Measurements from ENCODE around the gene FUT3.

DNA sequence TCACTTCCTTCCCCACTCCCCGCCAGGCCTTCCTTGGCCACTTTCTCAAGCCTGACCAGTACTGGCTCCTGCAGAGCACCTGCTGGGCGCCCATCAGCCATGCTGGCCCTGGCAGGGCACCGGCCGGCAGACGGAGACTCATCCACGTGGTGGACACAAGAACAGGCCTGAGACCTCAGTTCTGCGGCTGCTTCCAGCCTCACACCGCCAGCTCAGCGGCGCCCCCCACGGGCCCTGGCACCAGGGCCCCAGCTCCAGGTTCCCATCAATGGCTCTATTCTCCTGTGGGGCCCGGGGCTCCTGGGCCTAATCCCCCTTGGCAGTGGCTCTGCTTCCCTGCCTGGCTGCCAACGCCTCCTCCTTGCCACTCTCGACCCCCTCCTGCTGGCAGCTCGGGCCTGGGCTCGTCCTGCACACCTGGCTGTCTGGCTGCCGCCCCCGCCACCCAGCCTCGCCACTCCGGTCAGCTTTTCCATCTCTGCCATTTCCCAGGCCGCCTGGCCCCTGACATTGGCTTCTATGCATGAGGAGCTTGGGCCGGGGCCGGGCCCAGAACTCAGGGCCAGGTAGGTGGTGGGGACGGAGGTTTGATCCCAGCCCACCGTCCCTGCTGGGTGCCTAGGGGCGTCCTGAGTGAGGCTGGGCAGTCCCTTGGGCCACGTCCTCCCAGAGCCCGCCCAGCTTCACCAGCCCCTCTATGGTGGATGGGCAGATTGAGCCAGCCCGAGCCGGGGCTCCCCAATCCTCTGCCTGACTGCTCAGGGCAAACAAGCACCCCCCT is 46.1 kb upstream of the FUT3 start:
- TF ChIP-seq, protein P1, sequence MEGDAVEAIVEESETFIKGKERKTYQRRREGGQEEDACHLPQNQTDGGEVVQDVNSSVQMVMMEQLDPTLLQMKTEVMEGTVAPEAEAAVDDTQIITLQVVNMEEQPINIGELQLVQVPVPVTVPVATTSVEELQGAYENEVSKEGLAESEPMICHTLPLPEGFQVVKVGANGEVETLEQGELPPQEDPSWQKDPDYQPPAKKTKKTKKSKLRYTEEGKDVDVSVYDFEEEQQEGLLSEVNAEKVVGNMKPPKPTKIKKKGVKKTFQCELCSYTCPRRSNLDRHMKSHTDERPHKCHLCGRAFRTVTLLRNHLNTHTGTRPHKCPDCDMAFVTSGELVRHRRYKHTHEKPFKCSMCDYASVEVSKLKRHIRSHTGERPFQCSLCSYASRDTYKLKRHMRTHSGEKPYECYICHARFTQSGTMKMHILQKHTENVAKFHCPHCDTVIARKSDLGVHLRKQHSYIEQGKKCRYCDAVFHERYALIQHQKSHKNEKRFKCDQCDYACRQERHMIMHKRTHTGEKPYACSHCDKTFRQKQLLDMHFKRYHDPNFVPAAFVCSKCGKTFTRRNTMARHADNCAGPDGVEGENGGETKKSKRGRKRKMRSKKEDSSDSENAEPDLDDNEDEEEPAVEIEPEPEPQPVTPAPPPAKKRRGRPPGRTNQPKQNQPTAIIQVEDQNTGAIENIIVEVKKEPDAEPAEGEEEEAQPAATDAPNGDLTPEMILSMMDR (IDR thresholded peaks at IDR 0.05): 0 out of 2 replicates have a peak, but pooled peaks have one; percentile 17
- TF ChIP-seq, protein P2, sequence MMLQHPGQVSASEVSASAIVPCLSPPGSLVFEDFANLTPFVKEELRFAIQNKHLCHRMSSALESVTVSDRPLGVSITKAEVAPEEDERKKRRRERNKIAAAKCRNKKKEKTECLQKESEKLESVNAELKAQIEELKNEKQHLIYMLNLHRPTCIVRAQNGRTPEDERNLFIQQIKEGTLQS (CRISPR knock-in tag; conservative IDR thresholded peaks at IDR 0.05): no peak
- TF ChIP-seq ETV6 (CRISPR knock-in tag; IDR thresholded peaks at IDR 0.05): no peak
- TF ChIP-seq, protein P3, sequence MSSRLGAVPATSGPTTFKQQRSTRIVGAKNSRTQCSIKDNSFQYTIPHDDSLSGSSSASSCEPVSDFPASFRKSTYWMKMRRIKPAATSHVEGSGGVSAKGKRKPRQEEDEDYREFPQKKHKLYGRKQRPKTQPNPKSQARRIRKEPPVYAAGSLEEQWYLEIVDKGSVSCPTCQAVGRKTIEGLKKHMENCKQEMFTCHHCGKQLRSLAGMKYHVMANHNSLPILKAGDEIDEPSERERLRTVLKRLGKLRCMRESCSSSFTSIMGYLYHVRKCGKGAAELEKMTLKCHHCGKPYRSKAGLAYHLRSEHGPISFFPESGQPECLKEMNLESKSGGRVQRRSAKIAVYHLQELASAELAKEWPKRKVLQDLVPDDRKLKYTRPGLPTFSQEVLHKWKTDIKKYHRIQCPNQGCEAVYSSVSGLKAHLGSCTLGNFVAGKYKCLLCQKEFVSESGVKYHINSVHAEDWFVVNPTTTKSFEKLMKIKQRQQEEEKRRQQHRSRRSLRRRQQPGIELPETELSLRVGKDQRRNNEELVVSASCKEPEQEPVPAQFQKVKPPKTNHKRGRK (CRISPR knock-in tag; IDR thresholded peaks at IDR 0.05; ENCODE audit: borderline replicate concordance): no peak
- TF ChIP-seq, protein P4, sequence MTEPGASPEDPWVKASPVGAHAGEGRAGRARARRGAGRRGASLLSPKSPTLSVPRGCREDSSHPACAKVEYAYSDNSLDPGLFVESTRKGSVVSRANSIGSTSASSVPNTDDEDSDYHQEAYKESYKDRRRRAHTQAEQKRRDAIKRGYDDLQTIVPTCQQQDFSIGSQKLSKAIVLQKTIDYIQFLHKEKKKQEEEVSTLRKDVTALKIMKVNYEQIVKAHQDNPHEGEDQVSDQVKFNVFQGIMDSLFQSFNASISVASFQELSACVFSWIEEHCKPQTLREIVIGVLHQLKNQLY (CRISPR knock-in tag; IDR thresholded peaks at IDR 0.05): no peak
- TF ChIP-seq KAT7 (CRISPR knock-in tag; IDR thresholded peaks at IDR 0.05; ENCODE audit: borderline replicate concordance): no peak
- TF ChIP-seq CREB1 (CRISPR knock-in tag; IDR thresholded peaks at IDR 0.05): no peak
- no peak for TF ChIP-seq ZNF232 (CRISPR knock-in tag; IDR thresholded peaks at IDR 0.05)
- TF ChIP-seq, protein P5, sequence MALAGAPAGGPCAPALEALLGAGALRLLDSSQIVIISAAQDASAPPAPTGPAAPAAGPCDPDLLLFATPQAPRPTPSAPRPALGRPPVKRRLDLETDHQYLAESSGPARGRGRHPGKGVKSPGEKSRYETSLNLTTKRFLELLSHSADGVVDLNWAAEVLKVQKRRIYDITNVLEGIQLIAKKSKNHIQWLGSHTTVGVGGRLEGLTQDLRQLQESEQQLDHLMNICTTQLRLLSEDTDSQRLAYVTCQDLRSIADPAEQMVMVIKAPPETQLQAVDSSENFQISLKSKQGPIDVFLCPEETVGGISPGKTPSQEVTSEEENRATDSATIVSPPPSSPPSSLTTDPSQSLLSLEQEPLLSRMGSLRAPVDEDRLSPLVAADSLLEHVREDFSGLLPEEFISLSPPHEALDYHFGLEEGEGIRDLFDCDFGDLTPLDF (CRISPR knock-in tag; IDR thresholded peaks at IDR 0.05): no peak
- TF ChIP-seq NR2C2 (CRISPR knock-in tag; IDR thresholded peaks at IDR 0.05): no peak
- TF ChIP-seq, protein P6, sequence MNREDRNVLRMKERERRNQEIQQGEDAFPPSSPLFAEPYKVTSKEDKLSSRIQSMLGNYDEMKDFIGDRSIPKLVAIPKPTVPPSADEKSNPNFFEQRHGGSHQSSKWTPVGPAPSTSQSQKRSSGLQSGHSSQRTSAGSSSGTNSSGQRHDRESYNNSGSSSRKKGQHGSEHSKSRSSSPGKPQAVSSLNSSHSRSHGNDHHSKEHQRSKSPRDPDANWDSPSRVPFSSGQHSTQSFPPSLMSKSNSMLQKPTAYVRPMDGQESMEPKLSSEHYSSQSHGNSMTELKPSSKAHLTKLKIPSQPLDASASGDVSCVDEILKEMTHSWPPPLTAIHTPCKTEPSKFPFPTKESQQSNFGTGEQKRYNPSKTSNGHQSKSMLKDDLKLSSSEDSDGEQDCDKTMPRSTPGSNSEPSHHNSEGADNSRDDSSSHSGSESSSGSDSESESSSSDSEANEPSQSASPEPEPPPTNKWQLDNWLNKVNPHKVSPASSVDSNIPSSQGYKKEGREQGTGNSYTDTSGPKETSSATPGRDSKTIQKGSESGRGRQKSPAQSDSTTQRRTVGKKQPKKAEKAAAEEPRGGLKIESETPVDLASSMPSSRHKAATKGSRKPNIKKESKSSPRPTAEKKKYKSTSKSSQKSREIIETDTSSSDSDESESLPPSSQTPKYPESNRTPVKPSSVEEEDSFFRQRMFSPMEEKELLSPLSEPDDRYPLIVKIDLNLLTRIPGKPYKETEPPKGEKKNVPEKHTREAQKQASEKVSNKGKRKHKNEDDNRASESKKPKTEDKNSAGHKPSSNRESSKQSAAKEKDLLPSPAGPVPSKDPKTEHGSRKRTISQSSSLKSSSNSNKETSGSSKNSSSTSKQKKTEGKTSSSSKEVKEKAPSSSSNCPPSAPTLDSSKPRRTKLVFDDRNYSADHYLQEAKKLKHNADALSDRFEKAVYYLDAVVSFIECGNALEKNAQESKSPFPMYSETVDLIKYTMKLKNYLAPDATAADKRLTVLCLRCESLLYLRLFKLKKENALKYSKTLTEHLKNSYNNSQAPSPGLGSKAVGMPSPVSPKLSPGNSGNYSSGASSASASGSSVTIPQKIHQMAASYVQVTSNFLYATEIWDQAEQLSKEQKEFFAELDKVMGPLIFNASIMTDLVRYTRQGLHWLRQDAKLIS (CRISPR knock-in tag; IDR thresholded peaks at IDR 0.05; ENCODE audit: borderline replicate concordance): no peak
- TF ChIP-seq, protein P7, sequence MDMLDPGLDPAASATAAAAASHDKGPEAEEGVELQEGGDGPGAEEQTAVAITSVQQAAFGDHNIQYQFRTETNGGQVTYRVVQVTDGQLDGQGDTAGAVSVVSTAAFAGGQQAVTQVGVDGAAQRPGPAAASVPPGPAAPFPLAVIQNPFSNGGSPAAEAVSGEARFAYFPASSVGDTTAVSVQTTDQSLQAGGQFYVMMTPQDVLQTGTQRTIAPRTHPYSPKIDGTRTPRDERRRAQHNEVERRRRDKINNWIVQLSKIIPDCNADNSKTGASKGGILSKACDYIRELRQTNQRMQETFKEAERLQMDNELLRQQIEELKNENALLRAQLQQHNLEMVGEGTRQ (CRISPR knock-in tag; IDR thresholded peaks at IDR 0.05): no peak

Data from WTC11 (cell line).